GM15510 (cell line): ENCODE data around the gene EML4.

Experiments used
- POLR2A ChIP-seq: IDR thresholded peaks from 3 replicates; pipeline ENCODE4 v1.6.1; 2011; ENCODE audit warnings: borderline replicate concordance; ENCODE audit not compliant: insufficient read length; ENCODE audit errors: extremely low read depth

The EML4 gene

DNA sequence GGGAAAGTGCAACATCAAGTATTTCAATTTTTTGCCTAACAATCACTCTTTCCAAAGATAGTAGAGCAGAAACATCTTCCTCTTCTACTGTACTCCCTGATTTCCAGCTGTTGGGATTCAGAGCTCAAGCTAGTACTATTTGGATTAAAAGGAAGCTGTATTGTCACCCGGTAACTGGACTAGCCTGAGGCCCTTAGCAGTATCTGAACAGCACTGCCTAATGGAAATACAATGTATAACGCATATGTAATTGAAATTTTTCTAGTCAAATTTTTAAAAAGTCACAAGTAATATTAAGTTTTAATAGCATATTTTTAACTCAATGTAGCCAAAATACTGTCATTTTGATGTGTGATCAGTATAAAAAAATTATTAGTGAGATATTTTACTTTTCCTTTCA lies 105.7 kb downstream of the EML4 start:
- no peak for TF ChIP-seq POLR2A

DNA sequence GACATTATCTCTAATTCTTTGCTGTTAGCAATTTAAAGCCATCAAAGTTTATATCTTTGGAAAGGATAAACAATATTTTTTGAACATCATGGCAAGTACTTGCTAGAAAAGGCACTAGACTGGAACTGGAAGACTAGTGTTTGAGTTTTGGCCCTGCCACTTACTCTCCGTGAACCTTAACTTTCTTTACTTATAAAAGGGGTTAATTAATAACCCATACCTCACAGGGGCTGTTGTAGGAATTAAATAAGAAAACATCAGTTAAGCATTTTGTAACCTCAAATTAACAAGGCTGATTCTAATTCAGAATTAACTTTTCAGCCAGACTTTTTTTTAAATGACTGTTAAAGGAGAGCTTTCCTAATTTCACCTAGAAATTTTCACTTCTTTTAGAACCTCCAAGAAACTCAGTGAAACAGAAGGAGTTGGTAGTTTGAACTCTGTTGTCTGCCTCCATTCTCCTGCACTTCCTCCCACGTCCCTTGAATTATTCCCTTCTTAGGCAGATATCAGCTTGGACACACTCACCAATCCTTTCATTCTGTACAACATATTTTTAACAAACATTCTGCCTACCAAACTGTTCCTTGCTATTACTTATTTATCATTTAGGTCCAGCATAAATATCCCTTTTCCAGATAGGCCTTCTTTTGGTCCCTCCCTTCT lies 112.4 kb downstream of the EML4 start:
- no peak for TF ChIP-seq POLR2A

DNA sequence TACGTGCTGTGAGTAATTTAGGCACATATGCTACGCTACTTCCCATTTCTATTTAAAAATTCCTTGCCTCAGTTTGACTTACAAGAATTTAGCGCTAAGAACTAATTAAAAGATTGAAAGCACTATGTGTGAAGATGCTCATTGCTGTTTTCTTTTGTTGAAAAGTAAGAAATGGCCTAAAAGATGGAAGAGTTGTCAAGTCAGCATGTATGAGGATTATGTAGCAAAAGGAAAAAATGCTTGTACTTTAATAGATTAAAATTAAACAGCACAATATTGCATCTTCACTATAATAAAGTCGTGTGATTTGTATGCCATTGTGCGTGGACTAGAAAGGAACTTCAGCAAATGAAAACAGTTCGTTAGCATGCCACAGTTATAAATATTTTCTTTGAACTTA lies 114.9 kb downstream of the EML4 start:
- no peak for TF ChIP-seq POLR2A

DNA sequence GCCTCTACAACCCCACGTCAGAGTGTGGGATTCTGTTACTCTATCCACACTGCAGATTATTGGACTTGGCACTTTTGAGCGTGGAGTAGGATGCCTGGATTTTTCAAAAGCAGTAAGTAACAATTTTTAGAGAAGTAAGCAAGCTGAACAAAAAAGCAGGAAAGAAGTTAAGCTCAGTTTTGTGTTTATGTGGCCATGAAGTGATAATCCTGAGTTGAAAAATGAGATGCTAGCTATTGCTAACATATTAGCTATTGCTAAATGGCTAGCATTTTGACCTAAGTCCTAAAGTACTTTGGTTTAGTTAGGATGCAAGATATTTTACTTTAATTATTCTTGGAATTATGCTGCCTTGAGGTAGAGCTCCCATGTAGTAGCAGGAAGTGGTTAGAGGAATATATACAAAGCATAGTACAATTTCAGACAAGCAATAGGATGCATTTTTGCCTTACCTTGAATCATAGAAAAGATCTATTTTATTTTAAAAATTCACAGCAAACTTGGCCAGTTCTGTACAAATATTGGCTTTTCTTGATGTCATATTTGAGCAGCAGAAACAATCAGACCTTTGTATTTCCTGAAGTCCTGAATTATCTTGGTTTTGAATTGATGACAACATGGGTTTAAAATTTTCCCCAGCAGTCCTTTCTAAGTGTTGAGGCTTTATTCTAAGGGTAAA lies 117.3 kb downstream of the EML4 start:
- no peak for TF ChIP-seq POLR2A

DNA sequence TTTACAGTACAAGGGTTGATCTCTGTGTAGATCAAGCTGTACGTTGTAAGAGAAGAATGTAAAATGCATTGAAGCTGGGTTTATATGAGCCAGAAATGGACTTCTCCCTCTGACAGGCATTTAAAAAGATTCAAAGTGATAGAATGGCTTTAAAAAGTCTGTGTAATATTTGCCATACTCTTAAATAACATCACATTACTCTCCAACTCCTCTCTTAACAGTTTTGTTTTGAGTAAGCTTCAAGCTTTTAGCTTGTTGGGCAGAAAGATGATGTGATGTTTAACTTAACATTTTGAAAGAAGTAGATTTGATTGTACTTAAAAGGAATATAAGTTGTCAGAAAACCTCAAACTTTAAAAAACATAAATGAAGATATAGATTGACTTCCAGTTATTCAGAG lies 119.7 kb downstream of the EML4 start:
- no peak for TF ChIP-seq POLR2A

DNA sequence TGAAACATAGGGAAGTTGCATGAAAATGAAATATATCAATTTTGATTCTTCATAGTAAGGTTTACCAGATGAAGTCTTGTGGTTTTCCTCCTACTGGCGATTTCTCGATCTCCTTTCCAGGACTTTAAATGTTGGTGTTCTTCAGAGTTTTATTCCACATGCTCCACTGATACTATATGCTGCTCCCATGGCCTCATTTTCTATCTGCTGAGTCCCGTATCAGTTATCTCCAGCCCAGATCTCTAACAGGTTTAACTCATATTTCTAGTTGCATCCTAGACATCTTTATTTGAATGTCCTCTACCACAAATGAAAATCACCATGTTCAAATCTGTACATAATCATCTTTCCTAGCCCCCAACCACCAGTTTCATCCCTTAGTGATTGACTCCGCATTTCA lies 120.1 kb downstream of the EML4 start:
- TF ChIP-seq POLR2A, result no peak

DNA sequence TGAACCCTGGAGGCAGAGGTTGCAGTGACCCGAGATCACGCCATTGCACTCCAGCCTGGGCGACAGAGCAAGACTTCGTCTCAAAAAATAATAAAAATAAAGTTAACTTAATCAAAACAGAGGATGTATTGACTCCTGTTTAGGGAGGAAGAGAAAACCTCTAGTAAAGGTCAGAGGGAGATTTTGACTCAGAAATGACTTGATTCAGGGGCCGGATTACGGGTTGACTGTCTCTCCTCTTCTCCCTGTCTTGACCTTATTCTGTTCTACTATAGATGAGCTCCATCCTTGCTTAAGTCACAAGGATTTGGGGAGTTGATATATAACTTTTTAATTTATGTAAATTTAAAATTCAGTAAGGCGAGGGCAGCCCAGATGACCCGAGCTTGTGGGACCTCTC lies 120.9 kb downstream of the EML4 start:
- no peak for TF ChIP-seq POLR2A

DNA sequence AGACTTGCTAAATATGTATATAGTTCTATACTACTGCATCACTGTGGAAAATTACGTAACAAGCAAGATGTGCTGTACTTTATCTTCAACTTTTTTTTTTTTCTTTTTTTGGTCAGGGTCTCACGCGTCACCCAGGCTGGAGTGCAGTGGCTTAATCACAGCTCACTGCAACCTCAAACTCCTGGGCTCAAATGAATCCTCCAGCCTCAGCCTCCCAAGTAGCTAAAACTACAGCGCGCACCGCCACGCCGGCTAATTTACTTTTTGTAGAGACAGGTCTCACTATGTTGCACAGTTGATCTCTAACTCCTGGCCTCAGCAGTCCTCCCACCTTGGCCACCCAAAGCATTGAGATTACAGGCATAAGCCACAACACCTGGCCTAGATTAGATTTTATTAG lies 123.9 kb downstream of the EML4 start:
- TF ChIP-seq POLR2A, result no peak

DNA sequence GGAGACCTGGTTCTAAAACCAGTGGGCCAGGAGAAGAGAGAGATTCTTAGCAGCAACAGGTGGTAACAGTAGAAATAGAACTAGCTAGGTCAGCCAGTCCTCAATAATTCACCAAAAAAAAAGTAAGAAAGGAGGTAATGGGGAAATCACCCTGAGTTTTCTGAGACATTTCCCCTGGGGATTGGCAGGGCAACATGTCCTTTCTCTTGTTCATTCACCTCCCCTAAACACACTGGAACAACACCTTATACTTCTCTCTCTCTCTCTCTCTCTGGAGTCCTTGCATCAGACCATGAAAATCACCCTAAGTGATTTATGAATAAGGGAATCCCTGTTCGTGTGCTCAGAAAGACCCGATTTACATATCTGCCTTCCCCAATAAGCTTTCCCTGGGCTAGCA lies 127.1 kb downstream of the EML4 start:
- TF ChIP-seq POLR2A, result no peak

DNA sequence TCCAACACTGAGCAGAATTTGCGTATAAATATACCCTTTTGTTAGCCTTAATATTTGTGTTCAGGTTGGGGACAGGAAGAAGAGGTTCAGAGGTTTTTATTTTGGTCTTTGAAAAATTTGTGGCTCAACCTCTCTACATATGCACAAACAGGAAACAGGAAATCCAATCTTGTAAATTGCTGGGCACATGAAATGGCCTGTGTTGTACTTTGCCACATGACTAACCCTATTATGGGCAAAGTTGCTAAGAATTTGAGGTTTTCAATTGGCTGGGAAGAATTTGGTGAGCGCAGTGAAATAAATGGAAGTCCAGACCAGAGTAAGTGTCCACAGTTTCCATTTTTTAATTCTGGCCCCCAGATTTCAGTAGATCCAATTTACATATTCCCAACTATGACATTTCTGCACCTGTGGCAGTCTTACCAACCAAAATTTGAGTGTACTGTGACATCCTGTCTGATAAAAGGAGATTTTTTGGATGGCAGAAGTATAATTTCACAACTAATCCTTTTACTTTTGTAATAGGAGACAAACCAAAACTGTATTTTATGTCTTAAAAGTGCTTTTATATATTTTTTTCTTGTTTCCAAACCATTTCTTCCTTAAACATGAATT lies 128.3 kb downstream of the EML4 start:
- no peak for TF ChIP-seq POLR2A

DNA sequence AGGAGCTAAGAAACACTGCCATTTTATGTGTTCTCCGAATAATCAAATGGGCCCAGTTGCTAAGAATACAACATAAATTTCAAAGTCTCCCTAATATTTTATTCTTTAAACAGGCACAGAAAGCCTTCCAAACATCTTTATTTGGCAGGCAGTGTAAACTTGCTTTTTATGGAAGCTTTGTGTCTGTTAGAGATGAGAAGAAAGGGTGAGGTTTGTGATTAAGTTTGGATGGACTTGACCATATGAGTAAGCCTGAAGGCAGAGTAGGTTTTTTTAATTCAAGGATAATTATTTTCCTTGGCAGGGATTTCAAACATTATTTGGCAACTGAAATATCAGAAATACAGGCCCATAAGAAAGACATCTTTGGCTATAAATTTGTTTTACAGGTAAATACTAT lies 129.0 kb downstream of the EML4 start:
- no peak for TF ChIP-seq POLR2A

DNA sequence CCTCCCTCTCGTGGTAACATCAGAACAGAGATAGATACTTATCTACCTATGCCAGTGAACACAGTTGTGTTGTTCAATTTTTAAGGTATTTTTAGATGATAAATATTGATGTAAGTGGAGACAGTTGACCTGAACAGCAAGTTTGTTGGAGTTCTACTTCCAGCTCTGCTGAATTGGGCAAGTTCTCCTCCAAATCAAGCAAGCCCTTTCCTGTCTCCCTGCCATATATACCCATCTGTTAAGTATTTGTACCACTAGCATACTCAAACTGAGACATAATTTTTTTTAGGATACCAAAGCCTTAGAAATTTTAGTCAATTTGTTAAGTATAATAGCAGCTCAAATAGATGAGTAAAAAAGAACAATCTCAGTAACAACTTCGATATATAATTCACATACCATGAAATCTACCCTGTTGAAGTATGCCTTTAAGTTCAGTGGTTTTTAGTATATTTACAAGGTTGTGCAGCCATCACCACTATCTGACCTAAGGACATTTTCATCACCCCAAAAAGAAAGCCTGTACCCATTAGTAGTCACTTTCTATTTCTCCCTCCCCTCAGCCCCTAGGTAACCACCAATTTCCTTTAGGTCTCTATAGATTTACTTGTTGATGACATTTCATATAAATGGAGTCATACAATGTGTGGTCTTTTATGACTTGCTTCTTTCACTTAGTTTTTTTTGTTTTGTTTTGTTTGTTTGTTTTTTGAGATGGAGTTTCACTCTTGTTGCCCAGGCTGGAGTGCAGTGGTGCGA lies 130.0 kb downstream of the EML4 start:
- TF ChIP-seq POLR2A, result no peak

DNA sequence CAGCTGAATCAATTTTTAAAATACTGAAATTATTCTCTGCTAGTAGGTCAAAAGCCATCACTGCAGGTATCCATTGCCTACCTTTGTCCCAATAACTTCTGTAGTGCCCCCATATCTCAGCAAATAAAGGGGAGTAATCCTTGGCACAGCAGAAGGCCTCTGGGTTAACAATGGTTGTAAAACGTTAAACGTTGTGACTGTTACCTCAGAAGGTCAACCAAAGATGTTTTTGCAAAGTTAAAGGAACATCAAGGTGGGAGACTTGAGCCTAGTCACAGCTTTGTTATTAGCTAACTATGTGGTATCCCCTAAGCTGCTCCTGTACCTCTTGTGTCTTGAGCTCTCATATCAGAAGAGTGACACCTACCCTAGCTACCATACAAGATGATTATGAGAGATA lies 131.4 kb downstream of the EML4 start:
- no peak for TF ChIP-seq POLR2A

DNA sequence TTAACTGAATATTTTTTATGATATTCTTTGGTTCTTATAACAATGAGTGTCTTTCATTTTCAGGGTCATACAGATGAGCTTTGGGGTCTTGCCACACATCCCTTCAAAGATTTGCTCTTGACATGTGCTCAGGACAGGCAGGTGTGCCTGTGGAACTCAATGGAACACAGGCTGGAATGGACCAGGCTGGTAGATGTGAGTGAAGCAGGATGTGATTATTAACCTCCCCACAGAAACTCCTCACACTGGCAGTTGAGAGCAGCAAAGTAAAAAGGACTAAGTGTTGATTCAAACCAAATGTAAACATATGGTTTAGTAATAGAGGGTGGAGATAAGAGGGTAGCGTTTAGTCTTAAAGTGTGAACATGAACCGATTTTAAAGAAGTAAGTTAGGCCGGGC lies 134.1 kb downstream of the EML4 start:
- no peak for TF ChIP-seq POLR2A

DNA sequence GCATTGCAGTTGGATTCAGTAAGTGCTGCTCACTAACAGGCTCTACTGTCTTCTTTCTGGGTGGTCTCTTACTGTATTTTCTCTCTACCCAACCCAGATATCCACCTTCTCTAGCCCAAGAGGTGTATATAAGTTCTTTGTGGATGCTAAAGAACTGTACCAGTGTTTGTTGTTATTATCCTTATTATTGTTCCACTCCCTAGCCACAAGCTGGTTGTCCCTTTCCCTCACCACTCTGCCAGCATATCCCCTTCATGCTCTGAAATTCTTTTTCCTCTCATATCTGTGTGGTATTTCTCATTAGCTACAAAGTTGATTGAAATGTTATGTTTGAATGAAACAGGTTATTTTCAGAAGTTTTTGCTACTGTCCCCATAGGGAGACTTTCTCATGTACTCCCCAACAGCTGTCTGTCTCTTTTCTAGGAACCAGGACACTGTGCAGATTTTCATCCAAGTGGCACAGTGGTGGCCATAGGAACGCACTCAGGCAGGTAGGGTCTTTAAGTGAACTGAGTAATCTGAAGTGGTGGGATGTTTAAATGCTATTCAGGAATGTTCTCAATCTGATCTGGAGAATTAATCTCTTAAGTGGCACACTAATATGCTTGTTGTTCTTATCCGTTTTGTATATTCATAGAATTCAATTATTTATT lies 135.0 kb downstream of the EML4 start:
- TF ChIP-seq POLR2A, result no peak
